HCT116 (cell line): ENCODE results near the gene STRN3. TPM values are rescaled to one million over a fixed set of nuclear protein-coding genes. Genes with fewer than 3 reads are reported as not detected.

Experiments
- ATAC-seq: fragments of 200-7000 bp; cut with Tn5 transposase; 2 replicates; pipeline ENCODE4 v1.9.1; 2020; ENCODE audit warnings: mild to moderate bottlenecking, moderate library complexity
- BruUV-seq: library from RNA; stranded (reverse); fragments of 400-500 nt; replicated peaks from 2 replicates; lab custom pipeline; 2021; lab: Mats Ljungman, UMichigan
- CTCF ChIA-PET: fragments of 300-600 bp; sonication (Branson Sonifier 250); formaldehyde crosslinking; loops from one replicate; lab custom pipeline; 2021; ENCODE audit warnings: antibody characterized with exemption; lab: Charles Lee
- POLR2A ChIA-PET: fragments of 300-600, 350-600 bp; sonication (Branson Sonifier 250); formaldehyde crosslinking; loops from one replicate; lab custom pipeline; 2021; ENCODE audit warnings: antibody characterized with exemption; lab: Charles Lee
- RAD21 ChIA-PET, 2 experiments: fragments of 300-600 bp; sonication (Branson Sonifier 250); formaldehyde crosslinking; loops; one replicate each; lab custom pipeline; 2023; ENCODE audit warnings: low total read pairs in 2 of 2; ENCODE audit not compliant: uncharacterized antibody in 2 of 2, unreplicated experiment in 2 of 2, low non-redundant PET in 1 of 2; lab: Charles Lee
- DNase-seq: peaks from one replicate; pipeline ENCODE4 v3.0.0-alpha.2; 2010; ENCODE audit warnings: low read depth, low spot score
- H2AFZ ChIP-seq: fragments of 200-600 bp; shearing (Covaris generic), sonication (generic); 2 replicates; pipeline ENCODE4 v1.6.1; 2017; ENCODE audit warnings: low read depth, mixed run types, mixed read lengths, antibody characterized with exemption, low read length; ENCODE audit not compliant: poor library complexity, severe bottlenecking
- H3K27ac ChIP-seq: 2 replicates; pipeline ENCODE4 v1.5.1; 2012; ENCODE audit warnings: low read depth, low read length
- H3K27me3 ChIP-seq: fragments of 200-600 bp; sonication (generic); 2 replicates; pipeline ENCODE4 v1.6.1; 2016; ENCODE audit warnings: mixed run types, low read length, mixed read lengths; ENCODE audit not compliant: insufficient read depth
- H3K36me3 ChIP-seq, 2 experiments: fragments of 200-500 bp in 1 of 2; fragments of 200-600 bp in 1 of 2; sonication (Bioruptor generic) in 1 of 2; sonication (generic) in 1 of 2; 2 replicates each; pipeline versions ENCODE4 v1.5.1 to v1.6.1; 2014 to 2016; ENCODE audit warnings: low read length in 2 of 2, inconsistent platforms in 1 of 2, mixed read lengths in 1 of 2, mixed run types in 1 of 2; ENCODE audit not compliant: insufficient read depth in 2 of 2, control insufficient read depth in 1 of 2
- H3K4me1 ChIP-seq, 2 experiments: fragments of 200-600 bp in 1 of 2; sonication (generic) in 1 of 2; 2 replicates each; pipeline versions ENCODE4 v1.5.1 to v1.6.1; 2012 to 2017; ENCODE audit warnings: low read length in 2 of 2, inconsistent platforms in 1 of 2, mild to moderate bottlenecking in 1 of 2, mixed read lengths in 1 of 2, mixed run types in 1 of 2, moderate library complexity in 1 of 2; ENCODE audit not compliant: insufficient read depth in 2 of 2, control insufficient read depth in 1 of 2
- H3K4me2 ChIP-seq: fragments of 200-600 bp; sonication (generic); 2 replicates; pipeline ENCODE4 v1.6.1; 2017; ENCODE audit warnings: mixed run types, low read length, mixed read lengths
- H3K4me3 ChIP-seq, 2 experiments: fragments of 200-600 bp in 1 of 2; sonication (generic) in 1 of 2; replicated peaks in 1 of 2; 2 replicates each; pipeline ENCODE4 v1.5.1; 2011 to 2016; ENCODE audit warnings: low read length in 2 of 2, control low read depth in 1 of 2, low read depth in 1 of 2, mild to moderate bottlenecking in 1 of 2, mixed read lengths in 1 of 2, mixed run types in 1 of 2
- H3K79me2 ChIP-seq: fragments of 200-600 bp; sonication (generic); 2 replicates; pipeline ENCODE4 v1.6.1; 2017; ENCODE audit warnings: mild to moderate bottlenecking, mixed run types, low read length, moderate library complexity, mixed read lengths; ENCODE audit not compliant: insufficient read depth
- H3K9ac ChIP-seq: fragments of 200-600 bp; sonication (generic); 2 replicates; pipeline ENCODE4 v1.6.1; 2016; ENCODE audit warnings: low read length, mixed read lengths
- H3K9me2 ChIP-seq: fragments of 200-600 bp; sonication (generic), shearing (Covaris generic); 2 replicates; pipeline ENCODE4 v1.6.1; 2017; ENCODE audit warnings: mixed run types, mild to moderate bottlenecking, moderate library complexity; ENCODE audit not compliant: insufficient read depth
- H3K9me3 ChIP-seq, 2 experiments: fragments of 200-500 bp in 1 of 2; fragments of 200-600 bp in 1 of 2; sonication (Bioruptor generic) in 1 of 2; sonication (generic) in 1 of 2; 2 replicates each; pipeline ENCODE4 v1.6.1; 2014 to 2017; ENCODE audit warnings: low read length in 2 of 2, mixed read lengths in 2 of 2, inconsistent platforms in 1 of 2, low read depth in 1 of 2, mild to moderate bottlenecking in 1 of 2, mixed run types in 1 of 2, moderate library complexity in 1 of 2; ENCODE audit not compliant: control insufficient read depth in 1 of 2, insufficient read depth in 1 of 2
- H4K20me1 ChIP-seq: fragments of 200-600 bp; sonication (generic), shearing (Covaris generic); 2 replicates; pipeline ENCODE4 v1.6.1; 2017; ENCODE audit warnings: mixed run types, mild to moderate bottlenecking, moderate library complexity; ENCODE audit not compliant: insufficient read depth
- EZH2phosphoT487 ChIP-seq: fragments of 200-600 bp; IDR thresholded peaks from 2 replicates; pipeline ENCODE4 v1.6.1; 2018; ENCODE audit warnings: antibody characterized with exemption, borderline replicate concordance
- FOSL1 ChIP-seq: IDR thresholded peaks from 2 replicates; pipeline ENCODE4 v1.6.1; 2012; ENCODE audit warnings: low read depth
- POLR2A ChIP-seq: IDR thresholded peaks from 2 replicates; pipeline ENCODE4 v1.7.0; 2011; ENCODE audit warnings: borderline replicate concordance; ENCODE audit not compliant: insufficient read depth, insufficient read length; ENCODE audit errors: extremely low read depth
- RAD21 ChIP-seq: IDR thresholded peaks from 2 replicates; pipeline ENCODE4 v1.6.1; 2012; ENCODE audit warnings: low read depth, mild to moderate bottlenecking
- TCF7L2 ChIP-seq: IDR thresholded peaks from 2 replicates; pipeline ENCODE4 v1.7.0; 2011; ENCODE audit warnings: borderline replicate concordance, inconsistent platforms; ENCODE audit not compliant: insufficient read depth, insufficient read length; ENCODE audit errors: extremely low read depth
- ZBTB33 ChIP-seq: IDR thresholded peaks from 2 replicates; pipeline ENCODE4 v1.6.1; 2011; ENCODE audit warnings: mild to moderate bottlenecking, low read length, moderate library complexity; ENCODE audit not compliant: insufficient replicate concordance; ENCODE audit errors: extremely low read depth
- ZFX ChIP-seq: fragments of 450-650 bp; IDR thresholded peaks from 2 replicates; pipeline ENCODE4 v1.6.1; 2017
- ZNF274 ChIP-seq: fragments of 200-500 bp; sonication (Bioruptor generic); IDR thresholded peaks from 2 replicates; pipeline ENCODE4 v1.6.1; 2014; ENCODE audit warnings: mild to moderate bottlenecking, low read depth, low read length, inconsistent platforms
- intact Hi-C: fragments of 100-400 bp; cut with micrococcal nuclease; formaldehyde crosslinking; loops from 2 replicates; pipeline ENCODE4 v1.10.0; 2022
- microRNA counts: library from miRNA; unstranded; fragments of <30 nt; microRNA quantifications from one replicate; lab custom pipeline; 2015
- microRNA-seq: library from miRNA; unstranded; fragments of <30 nt; microRNA quantifications from one replicate; pipeline ENCODE4, GENCODE V29; 2016; ENCODE audit warnings: borderline number of aligned reads
- total RNA-seq: library from RNA; stranded (reverse); gene quantifications from one replicate; pipeline ENCODE4 v1.2.1, GENCODE V29; 2021; ENCODE audit not compliant: unreplicated experiment
- TF ChIP-seq, protein P1 (sequence below): IDR thresholded peaks from 2 replicates; pipeline ENCODE4 v1.6.1; 2012

The STRN3 gene
- total RNA-seq, 1 experiment from 2014 or later: 43.4 TPM

DNA sequence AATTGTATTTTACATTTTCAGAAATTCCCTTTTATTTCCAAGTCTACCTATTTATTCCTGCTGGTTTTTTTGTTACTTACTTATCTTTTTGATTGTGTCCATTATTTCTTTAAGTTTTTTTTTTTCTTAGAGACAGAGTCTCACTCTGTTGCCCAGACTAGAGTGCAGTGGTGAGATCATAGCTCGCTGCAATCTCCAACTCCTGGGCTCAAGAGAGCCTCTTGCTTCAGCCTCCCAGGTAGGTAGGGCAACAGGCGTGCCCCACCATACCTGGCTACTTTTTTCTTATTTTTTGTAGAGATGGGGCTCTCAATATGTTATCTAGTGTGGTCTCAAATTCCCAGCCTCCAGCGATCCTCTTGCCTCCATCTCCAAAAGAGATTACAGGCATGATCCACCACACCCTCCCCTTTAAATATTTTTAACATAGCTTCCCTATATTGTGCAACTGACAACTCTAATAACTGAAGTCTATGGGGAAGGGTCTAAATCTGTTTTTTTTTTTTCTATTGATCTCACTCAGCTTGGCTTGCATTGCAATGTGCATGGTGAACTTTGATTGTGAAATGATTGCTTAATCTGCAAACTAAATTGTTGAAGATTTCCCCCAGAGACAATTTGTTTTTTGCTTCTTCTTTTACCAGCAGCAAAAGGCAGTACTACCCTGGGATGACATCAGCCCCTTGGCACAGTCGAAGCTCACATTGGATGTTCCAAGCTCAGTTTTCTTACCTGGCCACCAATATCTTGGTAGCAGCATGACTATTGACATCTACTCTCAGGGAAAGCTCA is 177.5 kb downstream of the STRN3 start:
- Histone ChIP-seq H3K4me2 (no peak overlapping the region), H4K20me1 (no peaks in the 10 kb centered on the region), H2AFZ (no peak overlapping the region), H3K9me3 (no peaks in the 10 kb centered on the region), H3K79me2 (no peaks in the 10 kb centered on the region), H3K27ac (no peak overlapping the region), H3K27me3 (no peaks in the 10 kb centered on the region), H3K36me3 (no peaks in the 10 kb centered on the region), H3K9ac (no peak overlapping the region), H3K4me3 (no peak overlapping the region), H3K9me2 (no peaks in the 10 kb centered on the region), H3K4me1 (no peaks in the 10 kb centered on the region)
- no TSS peak for BruUV-seq
- ChIA-PET RAD21 (no interaction called here), CTCF (no interaction called here), POLR2A (no interaction called here)
- ATAC-seq: no peak
- TF ChIP-seq POLR2A (no peak), RAD21 (no peak), ZNF274 (no peak), FOSL1 (no peak), ZBTB33 (no peak), EZH2phosphoT487 (no peak), TCF7L2 (no peak), ZFX (no peak)
- TF ChIP-seq, protein P1, sequence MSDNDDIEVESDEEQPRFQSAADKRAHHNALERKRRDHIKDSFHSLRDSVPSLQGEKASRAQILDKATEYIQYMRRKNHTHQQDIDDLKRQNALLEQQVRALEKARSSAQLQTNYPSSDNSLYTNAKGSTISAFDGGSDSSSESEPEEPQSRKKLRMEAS: no peak
- DNase-seq: no peak
- intact Hi-C loops: no loop called here

MicroRNA genes within 50 kb of the gene (microRNA counts, 767-probe panel; counts per million panel counts)
- microRNA hsa-miR-624-3p (lab: Ali Mortazavi, UCI): not detected

Small RNA genes lying within 50 kb of the gene (microRNA-seq; reads per million reads assigned to microRNA genes)
- gene MIR624: 49.1 reads per million, percentile 54 among the genes with 10 or more reads in this experiment

Other genes starting within 250 kb of the STRN3 start
- gene COCH, start 151.8 kb downstream of the STRN3 start, total RNA-seq: 6.7 TPM
- 5.0 TPM for gene AP4S1, start 730 bp downstream of the STRN3 start, total RNA-seq
- gene HECTD1, start 181.4 kb upstream of the STRN3 start, total RNA-seq: 160 TPM